Peyer's patch (tissue), 4 donors: Measurements from ENCODE around the gene RPTOR. TPM values are rescaled to one million over a fixed set of nuclear protein-coding genes. Genes with fewer than 3 reads are reported as not detected.

Experiments
- DNase-seq, 3 donors: peaks; one replicate each; pipeline ENCODE4 v3.0.0-alpha.2; 2017 to 2019
- H3K27ac ChIP-seq, 4 donors: fragments of 200-600 bp; sonication (generic); one replicate each; pipeline ENCODE4 v1.5.1; 2016 to 2019
- H3K27me3 ChIP-seq, 2 donors: fragments of 200-600 bp; sonication (generic); one replicate each; pipeline ENCODE4 v1.5.1; 2019
- H3K36me3 ChIP-seq, 3 donors: fragments of 200-600 bp; sonication (generic); one replicate each; pipeline ENCODE4 v1.5.1; 2016 to 2019
- H3K4me1 ChIP-seq, 4 donors: fragments of 200-600 bp; sonication (generic); one replicate each; pipeline ENCODE4 v1.5.1; 2016 to 2019
- H3K4me3 ChIP-seq, 4 donors: fragments of 200-600 bp; sonication (generic); 1 replicate in 3 of 4; 2 replicates in 1 of 4; pipeline ENCODE4 v1.5.1; 2016 to 2019; ENCODE audit warnings: mild to moderate bottlenecking in 1 of 4
- H3K9me3 ChIP-seq, 4 donors: fragments of 200-600 bp; sonication (generic); one replicate each; pipeline ENCODE4 v1.5.1; 2016 to 2019; ENCODE audit warnings: mild to moderate bottlenecking in 1 of 4
- POLR2A ChIP-seq, 2 donors: fragments of 450-650 bp; IDR thresholded peaks; one replicate each; pipeline ENCODE4 v1.5.1; 2017; ENCODE audit warnings: antibody characterized with exemption in 2 of 2, mild to moderate bottlenecking in 2 of 2, moderate library complexity in 2 of 2
- total RNA-seq, 4 donors: library from RNA; depleted of rRNA; stranded (reverse); fragments of >200 nt; gene quantifications; one replicate each; pipeline ENCODE4 v1.1.0, GENCODE V29; 2016
- TF ChIP-seq, protein P1 (sequence below), 6 experiments: fragments of 450-650 bp in 4 of 6; fragments of 200-600 bp in 2 of 6; sonication (generic) in 1 of 6; IDR thresholded peaks; one replicate each; pipeline ENCODE4 v1.5.1; 2017 to 2019; ENCODE audit warnings: antibody characterized with exemption in 6 of 6, mild to moderate bottlenecking in 3 of 6, moderate library complexity in 1 of 6

Gene RPTOR
- total RNA-seq, 4 donors from 2014 or later = 42.4 to 73.6 (median 64.2) TPM

DNA sequence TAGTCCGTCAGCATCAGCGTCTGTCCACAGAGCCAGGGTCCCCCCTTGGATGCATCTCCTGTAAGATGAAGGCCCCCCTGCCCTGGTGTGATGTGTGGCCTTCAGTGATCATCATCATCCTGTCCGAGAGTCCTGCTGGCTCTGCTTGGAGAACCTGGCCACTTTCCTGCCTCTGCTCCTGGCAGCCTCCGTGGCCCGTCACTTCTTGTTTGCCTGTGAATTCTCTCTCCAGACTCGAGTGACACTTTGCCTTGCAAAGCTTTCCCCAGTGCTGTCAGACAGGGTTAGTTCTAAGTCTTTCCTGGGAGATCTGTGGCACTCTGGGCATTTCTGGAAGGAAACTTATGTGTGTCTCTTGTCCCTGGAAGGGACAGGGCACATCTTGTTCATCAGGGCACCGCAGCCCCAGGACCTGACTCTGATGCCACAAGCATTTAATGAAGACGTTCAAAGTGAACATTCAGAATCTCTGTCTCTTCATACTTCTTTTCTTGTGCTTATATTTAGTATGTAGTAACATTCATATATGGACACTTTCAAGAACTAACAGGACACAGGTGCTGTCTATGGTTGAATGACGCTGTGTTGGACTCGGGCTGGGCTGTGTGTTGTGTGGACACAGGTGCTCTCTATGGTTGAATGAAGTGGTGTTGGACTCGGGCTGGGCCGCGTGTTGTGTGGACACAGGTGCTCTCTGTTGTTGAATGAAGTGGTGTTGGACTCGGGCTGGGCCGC lies 68.5 kb downstream of the RPTOR start:
- DNase-seq = no peak
- H3K9me3 ChIP-seq = no peaks in the 10 kb centered on the region

DNA sequence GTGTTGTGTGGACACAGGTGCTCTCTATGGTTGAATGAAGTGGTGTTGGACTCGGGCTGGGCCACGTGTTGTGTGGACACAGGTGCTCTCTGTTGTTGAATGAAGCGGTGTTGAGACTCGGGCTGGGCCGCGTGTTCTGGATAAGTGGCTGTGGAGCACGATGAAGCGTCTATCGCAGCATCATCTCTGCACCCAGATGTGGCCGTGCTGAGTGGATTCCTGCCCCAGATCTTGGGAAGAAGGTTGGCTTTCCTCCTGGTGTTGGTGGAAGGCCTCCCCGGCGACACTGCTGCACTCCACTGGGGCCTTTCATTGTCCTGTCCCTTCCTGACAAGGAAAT lies 69.1 kb downstream of the RPTOR start:
- TF ChIP-seq POLR2A (IDR thresholded peaks at IDR 0.05) = no peak
- TF ChIP-seq, protein P1, sequence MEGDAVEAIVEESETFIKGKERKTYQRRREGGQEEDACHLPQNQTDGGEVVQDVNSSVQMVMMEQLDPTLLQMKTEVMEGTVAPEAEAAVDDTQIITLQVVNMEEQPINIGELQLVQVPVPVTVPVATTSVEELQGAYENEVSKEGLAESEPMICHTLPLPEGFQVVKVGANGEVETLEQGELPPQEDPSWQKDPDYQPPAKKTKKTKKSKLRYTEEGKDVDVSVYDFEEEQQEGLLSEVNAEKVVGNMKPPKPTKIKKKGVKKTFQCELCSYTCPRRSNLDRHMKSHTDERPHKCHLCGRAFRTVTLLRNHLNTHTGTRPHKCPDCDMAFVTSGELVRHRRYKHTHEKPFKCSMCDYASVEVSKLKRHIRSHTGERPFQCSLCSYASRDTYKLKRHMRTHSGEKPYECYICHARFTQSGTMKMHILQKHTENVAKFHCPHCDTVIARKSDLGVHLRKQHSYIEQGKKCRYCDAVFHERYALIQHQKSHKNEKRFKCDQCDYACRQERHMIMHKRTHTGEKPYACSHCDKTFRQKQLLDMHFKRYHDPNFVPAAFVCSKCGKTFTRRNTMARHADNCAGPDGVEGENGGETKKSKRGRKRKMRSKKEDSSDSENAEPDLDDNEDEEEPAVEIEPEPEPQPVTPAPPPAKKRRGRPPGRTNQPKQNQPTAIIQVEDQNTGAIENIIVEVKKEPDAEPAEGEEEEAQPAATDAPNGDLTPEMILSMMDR (IDR thresholded peaks at IDR 0.05) = no peak

More for the DNA sequence above, 68.5 kb downstream of the RPTOR start:
- no peaks in the 10 kb centered on the region for H3K36me3 ChIP-seq
- H3K27me3 ChIP-seq = no peaks in the 10 kb centered on the region
- TF ChIP-seq, protein P1 (IDR thresholded peaks at IDR 0.05) = no peak
- no peak for TF ChIP-seq POLR2A (IDR thresholded peaks at IDR 0.05)
- H3K4me1 ChIP-seq = no peaks in the 10 kb centered on the region
- no peak overlapping the region for H3K4me3 ChIP-seq
- no peak overlapping the region for H3K27ac ChIP-seq

DNA sequence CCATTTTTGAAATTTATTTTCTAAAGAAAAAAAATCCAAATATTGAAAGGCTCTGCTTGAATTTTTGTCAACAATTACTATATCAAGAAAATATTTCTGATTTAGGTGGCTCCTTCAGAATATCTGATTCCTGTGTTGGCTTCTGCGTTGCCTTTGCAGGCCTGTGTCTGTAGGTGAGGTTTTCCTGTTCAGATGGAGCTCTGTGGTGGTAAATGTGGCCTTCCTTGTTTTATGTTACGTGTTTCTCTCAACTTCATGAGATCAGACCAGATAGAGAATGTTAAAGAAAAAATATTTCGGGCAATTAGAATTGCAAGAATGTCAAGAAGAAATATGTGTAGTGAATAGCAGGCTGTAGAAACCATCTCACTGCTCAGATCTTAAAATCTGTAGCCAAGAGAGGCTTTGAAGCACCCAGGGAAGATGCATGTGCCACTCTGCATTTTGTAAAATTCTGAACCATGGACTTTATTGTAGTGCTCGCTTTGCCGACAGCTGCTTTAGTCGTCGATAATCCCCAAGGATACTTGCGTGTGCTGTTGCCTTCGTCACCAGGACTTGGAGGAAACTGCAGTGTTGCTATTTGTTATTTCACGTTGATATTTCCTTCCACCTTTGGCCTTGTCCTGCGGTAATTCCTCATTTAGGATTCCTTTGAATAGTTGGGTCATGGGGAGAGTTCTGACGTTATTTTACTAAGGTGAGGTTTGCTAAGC lies 69.9 kb downstream of the RPTOR start:
- Histone ChIP-seq H3K27me3 (no peaks in the 10 kb centered on the region), H3K36me3 (no peaks in the 10 kb centered on the region), H3K9me3 (no peaks in the 10 kb centered on the region), H3K4me3 (no peak overlapping the region), H3K4me1 (no peaks in the 10 kb centered on the region), H3K27ac (no peak overlapping the region)
- TF ChIP-seq, protein P1 (IDR thresholded peaks at IDR 0.05) = no peak
- TF ChIP-seq POLR2A (IDR thresholded peaks at IDR 0.05) = no peak
- no peak for DNase-seq

More for the DNA sequence above, 69.1 kb downstream of the RPTOR start:
- H3K27ac ChIP-seq = no peak overlapping the region
- no peaks in the 10 kb centered on the region for H3K27me3 ChIP-seq
- no peaks in the 10 kb centered on the region for H3K9me3 ChIP-seq
- H3K36me3 ChIP-seq = no peaks in the 10 kb centered on the region
- H3K4me1 ChIP-seq = no peaks in the 10 kb centered on the region
- H3K4me3 ChIP-seq = no peak overlapping the region
- DNase-seq = no peak

DNA sequence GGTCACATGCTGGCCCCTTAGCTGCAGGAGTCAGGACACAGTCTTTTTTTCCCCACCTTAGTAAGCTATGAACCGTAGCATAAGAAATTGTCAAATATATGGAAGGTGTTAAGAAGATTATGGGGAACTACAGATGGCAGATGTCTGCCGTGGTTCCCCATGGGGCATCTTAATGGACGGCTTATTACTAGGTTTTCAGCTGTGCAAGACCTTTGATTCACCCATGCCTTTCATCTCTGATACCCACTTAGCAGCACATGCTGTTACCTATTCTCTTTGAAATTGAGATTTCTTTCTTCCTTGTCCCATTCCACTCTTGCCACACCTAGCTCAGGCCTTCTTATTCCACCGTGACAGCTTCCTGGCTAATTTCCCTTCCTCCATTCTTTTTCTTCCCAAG lies 70.7 kb downstream of the RPTOR start:
- H3K27ac ChIP-seq = no peak overlapping the region
- H3K4me1 ChIP-seq = no peaks in the 10 kb centered on the region
- DNase-seq = no peak
- no peaks in the 10 kb centered on the region for H3K36me3 ChIP-seq
- TF ChIP-seq, protein P1 (IDR thresholded peaks at IDR 0.05) = no peak
- no peaks in the 10 kb centered on the region for H3K9me3 ChIP-seq
- no peaks in the 10 kb centered on the region for H3K27me3 ChIP-seq
- H3K4me3 ChIP-seq = no peak overlapping the region

DNA sequence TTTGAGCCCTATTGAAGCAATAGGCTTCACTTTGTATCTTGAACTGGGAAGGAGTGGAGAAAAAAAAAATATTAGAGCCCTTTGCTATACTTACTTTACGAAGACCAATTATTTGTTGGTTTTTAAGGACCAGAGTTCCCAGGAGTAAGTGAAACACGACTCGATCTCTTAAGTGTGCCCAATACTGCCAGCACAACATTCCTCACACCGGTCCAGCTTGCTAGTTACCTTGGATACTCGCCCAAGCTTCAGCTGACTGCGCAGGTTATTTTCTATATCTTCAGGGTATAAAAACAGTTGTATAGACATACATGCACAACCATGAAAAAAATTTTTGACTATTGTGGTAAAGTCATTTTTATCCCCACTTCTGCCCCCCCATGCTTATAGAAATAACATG lies 72.1 kb downstream of the RPTOR start:
- TF ChIP-seq, protein P1 (IDR thresholded peaks at IDR 0.05) = no peak
- no peak for TF ChIP-seq POLR2A (IDR thresholded peaks at IDR 0.05)
- DNase-seq = no peak
- H3K9me3 ChIP-seq = no peaks in the 10 kb centered on the region
- no peaks in the 10 kb centered on the region for H3K36me3 ChIP-seq
- H3K27me3 ChIP-seq = no peaks in the 10 kb centered on the region
- H3K4me3 ChIP-seq = no peak overlapping the region
- H3K27ac ChIP-seq = no peak overlapping the region
- peaks cover 0 to 1% (median 0%) of the 10 kb centered on the region in 4 donors for H3K4me1 ChIP-seq
